ENCODE data around the gene SMCO3. TPM values are rescaled to one million over a fixed set of nuclear protein-coding genes. Genes with fewer than 3 reads are reported as not detected.

The SMCO3 gene
- total RNA-seq, 1 experiment from 2014 or later, result not detected

DNA sequence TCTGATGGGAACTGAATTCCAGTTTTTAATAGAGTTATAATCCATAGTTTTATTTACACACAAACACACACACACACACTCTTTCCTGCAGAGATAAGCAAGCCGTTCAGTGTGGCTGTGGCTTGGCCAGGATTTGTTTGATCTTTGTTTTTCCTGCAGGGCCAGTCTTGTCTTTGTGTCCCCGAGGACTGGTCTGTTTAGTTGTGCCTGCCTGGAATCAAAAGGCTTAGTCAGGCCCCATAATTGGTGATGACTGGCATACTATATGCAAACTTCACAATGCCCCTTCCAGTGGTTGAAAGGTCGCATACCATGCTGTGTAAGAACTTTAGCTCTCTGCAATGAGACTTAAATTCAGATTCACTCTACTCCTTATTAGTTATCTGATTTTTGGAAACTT is 36.7 kb downstream of the SMCO3 start:
- H3K4me2 ChIP-seq (ENCODE audit: low read length), result peak overlapping the region; percentile 31
- RAD21 ChIA-PET (ENCODE audit: low non-redundant PET in 1 of 2, low total read pairs in 2 of 2, uncharacterized antibody in 2 of 2, unreplicated experiment in 2 of 2), result no interaction called here
- peaks cover 21 to 33% of the 10 kb centered on the region in 2 experiments for H3K4me1 ChIP-seq (ENCODE audit: control insufficient read depth in 1 of 2, insufficient read depth in 2 of 2, low read length in 2 of 2)
- no peaks in the 10 kb centered on the region for H3K9me3 ChIP-seq (ENCODE audit: control insufficient read depth in 1 of 2, insufficient read depth in 1 of 2, low read depth in 1 of 2, low read length in 2 of 2)
- 0 out of 2 replicates have a peak overlapping the region, but pooled peaks have one; percentile 11 for H3K9ac ChIP-seq (ENCODE audit: low read length)
- CTCF ChIA-PET, result no interaction called here
- no peak for DNase-seq (ENCODE audit: low read depth, low spot score)
- POLR2A ChIA-PET, result no interaction called here
- no peaks in the 10 kb centered on the region for H3K36me3 ChIP-seq (ENCODE audit: control insufficient read depth in 1 of 2, insufficient read depth in 2 of 2, low read length in 2 of 2)
- ATAC-seq, result peak; percentile 18; the same call in 1 of the 2 replicates
- no peak overlapping the region for H3K4me3 ChIP-seq (replicated peaks in 1 of 2; ENCODE audit: low read depth in 1 of 2, low read length in 2 of 2)
- no peaks in the 10 kb centered on the region for H3K79me2 ChIP-seq (ENCODE audit: insufficient read depth, low read length)
- no peaks in the 10 kb centered on the region for H3K27me3 ChIP-seq (ENCODE audit: insufficient read depth, low read length)
- BruUV-seq (replicated peaks), result no TSS peak
- no peak overlapping the region for H2AFZ ChIP-seq (ENCODE audit: low read depth, low read length, poor library complexity, severe bottlenecking)
- TF ChIP-seq SP1 (IDR thresholded peaks at IDR 0.05; ENCODE audit: low read depth) (peak; percentile 48), SRF (IDR thresholded peaks at IDR 0.05; ENCODE audit: low read depth) (peak; percentile 38; the same call in 1 of the 2 replicates), POLR2AphosphoS5 (IDR thresholded peaks at IDR 0.05; ENCODE audit: low read depth, low read length) (no peak)
- H3K9me2 ChIP-seq (ENCODE audit: insufficient read depth), result no peaks in the 10 kb centered on the region
- H4K20me1 ChIP-seq (ENCODE audit: insufficient read depth), result no peaks in the 10 kb centered on the region
- intact Hi-C loops (cut with micrococcal nuclease), result no loop called here
- H3K27ac ChIP-seq (ENCODE audit: low read depth, low read length), result no peak overlapping the region

DNA sequence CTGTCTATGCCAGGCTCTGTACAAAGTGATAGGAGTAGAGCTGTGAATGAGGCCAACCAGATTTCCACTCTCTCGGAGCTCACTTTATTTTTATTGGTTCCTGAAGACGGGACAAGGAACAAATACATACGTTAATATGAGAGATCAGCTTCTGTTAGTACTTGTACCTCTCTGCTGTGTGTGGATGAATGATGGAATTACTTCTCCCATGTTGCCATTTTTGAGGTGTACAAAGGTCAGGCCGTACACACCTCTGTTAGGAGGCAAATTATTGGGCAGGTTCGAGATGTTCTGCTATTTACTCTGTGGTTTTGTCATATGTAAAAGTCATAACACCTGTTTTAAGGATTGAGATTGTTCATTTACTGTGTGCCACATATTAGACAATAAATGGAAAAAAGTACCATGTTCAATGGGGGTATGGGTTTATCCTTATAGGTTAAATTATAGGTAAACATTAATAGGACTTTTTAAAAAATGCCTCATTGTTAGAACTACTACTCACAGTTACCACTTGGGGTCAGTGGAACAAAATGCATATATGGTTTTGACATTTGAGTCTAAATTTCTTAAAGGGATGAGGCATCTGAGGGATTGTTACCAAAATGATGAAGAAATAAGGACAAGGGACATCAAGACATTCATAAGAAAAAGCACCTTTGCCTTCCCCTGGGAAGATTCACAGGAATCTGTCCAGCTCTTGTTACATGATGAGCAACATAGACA is 37.6 kb downstream of the SMCO3 start:
- H3K9me2 ChIP-seq (ENCODE audit: insufficient read depth), result no peaks in the 10 kb centered on the region
- POLR2A ChIA-PET, result no interaction called here
- no peaks in the 10 kb centered on the region for H3K9me3 ChIP-seq (ENCODE audit: control insufficient read depth in 1 of 2, insufficient read depth in 1 of 2, low read depth in 1 of 2, low read length in 2 of 2)
- H2AFZ ChIP-seq (ENCODE audit: low read depth, low read length, poor library complexity, severe bottlenecking), result no peak overlapping the region
- H3K4me1 ChIP-seq (ENCODE audit: control insufficient read depth in 1 of 2, insufficient read depth in 2 of 2, low read length in 2 of 2), result peaks cover 21 to 39% of the 10 kb centered on the region in 2 experiments
- no peaks in the 10 kb centered on the region for H3K27me3 ChIP-seq (ENCODE audit: insufficient read depth, low read length)
- BruUV-seq (replicated peaks), result no TSS peak
- H3K9ac ChIP-seq (ENCODE audit: low read length), result no peak overlapping the region
- ATAC-seq (no peak), DNase-seq (ENCODE audit: low read depth, low spot score) (no peak)
- H3K27ac ChIP-seq (ENCODE audit: low read depth, low read length), result no peak overlapping the region
- intact Hi-C loops (cut with micrococcal nuclease), result no loop called here
- H3K4me3 ChIP-seq (replicated peaks in 1 of 2; ENCODE audit: low read depth in 1 of 2, low read length in 2 of 2), result no peak overlapping the region
- no peaks in the 10 kb centered on the region for H4K20me1 ChIP-seq (ENCODE audit: insufficient read depth)
- peak overlapping the region; percentile 31 for H3K4me2 ChIP-seq (ENCODE audit: low read length)
- RAD21 ChIA-PET (ENCODE audit: low non-redundant PET in 1 of 2, low total read pairs in 2 of 2, uncharacterized antibody in 2 of 2, unreplicated experiment in 2 of 2), result no interaction called here
- H3K36me3 ChIP-seq (ENCODE audit: control insufficient read depth in 1 of 2, insufficient read depth in 2 of 2, low read length in 2 of 2), result no peaks in the 10 kb centered on the region
- CTCF ChIA-PET, result no interaction called here
- no peaks in the 10 kb centered on the region for H3K79me2 ChIP-seq (ENCODE audit: insufficient read depth, low read length)
- peak; percentile 40 for TF ChIP-seq RAD21 (IDR thresholded peaks at IDR 0.05; ENCODE audit: low read depth)
- TF ChIP-seq, protein P1, sequence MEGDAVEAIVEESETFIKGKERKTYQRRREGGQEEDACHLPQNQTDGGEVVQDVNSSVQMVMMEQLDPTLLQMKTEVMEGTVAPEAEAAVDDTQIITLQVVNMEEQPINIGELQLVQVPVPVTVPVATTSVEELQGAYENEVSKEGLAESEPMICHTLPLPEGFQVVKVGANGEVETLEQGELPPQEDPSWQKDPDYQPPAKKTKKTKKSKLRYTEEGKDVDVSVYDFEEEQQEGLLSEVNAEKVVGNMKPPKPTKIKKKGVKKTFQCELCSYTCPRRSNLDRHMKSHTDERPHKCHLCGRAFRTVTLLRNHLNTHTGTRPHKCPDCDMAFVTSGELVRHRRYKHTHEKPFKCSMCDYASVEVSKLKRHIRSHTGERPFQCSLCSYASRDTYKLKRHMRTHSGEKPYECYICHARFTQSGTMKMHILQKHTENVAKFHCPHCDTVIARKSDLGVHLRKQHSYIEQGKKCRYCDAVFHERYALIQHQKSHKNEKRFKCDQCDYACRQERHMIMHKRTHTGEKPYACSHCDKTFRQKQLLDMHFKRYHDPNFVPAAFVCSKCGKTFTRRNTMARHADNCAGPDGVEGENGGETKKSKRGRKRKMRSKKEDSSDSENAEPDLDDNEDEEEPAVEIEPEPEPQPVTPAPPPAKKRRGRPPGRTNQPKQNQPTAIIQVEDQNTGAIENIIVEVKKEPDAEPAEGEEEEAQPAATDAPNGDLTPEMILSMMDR (IDR thresholded peaks at IDR 0.05 in 2 of 3, conservative IDR thresholded peaks at IDR 0.05 in 1 of 3; ENCODE audit: borderline replicate concordance in 1 of 3, insufficient read depth in 1 of 3, low read depth in 2 of 3, low read length in 2 of 3), result peak in 2 of 3 experiments; percentile 3 to 41; a peak in 3 of 6 replicates
- TF ChIP-seq EZH2phosphoT487 (IDR thresholded peaks at IDR 0.05; ENCODE audit: borderline replicate concordance), result no peak
